Naive thymus-derived CD4-positive, alpha-beta T cell (primary cell): Measurements from ENCODE around the gene HOXB3. TPM values are rescaled to one million over a fixed set of nuclear protein-coding genes. Genes with fewer than 3 reads are reported as not detected.

Experiments
- ATAC-seq: fragments of 150-1000 bp; cut with Tn5 transposase; 2 replicates; pipeline ENCODE4 v1.10.0; 2021; ENCODE audit warnings: mild to moderate bottlenecking, moderate library complexity
- CTCF ChIA-PET: fragments of 350-600 bp; sonication (Branson Sonifier 250); formaldehyde crosslinking; loops from one replicate; lab custom pipeline; 2021; ENCODE audit warnings: antibody characterized with exemption; lab: Charles Lee
- POLR2A ChIA-PET: fragments of 350-600 bp; sonication (Branson Sonifier 250); formaldehyde crosslinking; loops from one replicate; lab custom pipeline; 2021; ENCODE audit warnings: antibody characterized with exemption, inconsistent platforms; lab: Charles Lee
- DNase-seq, 9 donors: peaks; one replicate each; pipeline versions ENCODE4 v3.0.0 to v3.0.0-alpha.2; 2020 to 2022; ENCODE audit warnings: mixed read lengths in 1 of 9
- H3K27ac ChIP-seq: one replicate; pipeline ENCODE4 v1.7.0; 2013; ENCODE audit warnings: mild to moderate bottlenecking, low read depth, low read length, moderate library complexity
- H3K27me3 ChIP-seq, 2 donors: one replicate each; pipeline ENCODE4 v1.7.0; 2013; ENCODE audit warnings: low read length in 2 of 2, mild to moderate bottlenecking in 2 of 2, moderate library complexity in 2 of 2; ENCODE audit not compliant: control insufficient read depth in 2 of 2, insufficient read depth in 2 of 2
- H3K36me3 ChIP-seq, 3 experiments: 1 replicate in 2 of 3; 2 replicates in 1 of 3; pipeline ENCODE4 v1.7.0; 2013; ENCODE audit warnings: low read length in 3 of 3, mild to moderate bottlenecking in 3 of 3, moderate library complexity in 1 of 3; ENCODE audit not compliant: insufficient read depth in 3 of 3, control insufficient read depth in 2 of 3
- H3K4me1 ChIP-seq, 2 donors: one replicate each; pipeline ENCODE4 v1.7.0; 2013; ENCODE audit warnings: low read length in 2 of 2, mild to moderate bottlenecking in 2 of 2, moderate library complexity in 1 of 2; ENCODE audit not compliant: control insufficient read depth in 2 of 2, insufficient read depth in 2 of 2
- H3K4me3 ChIP-seq: 2 replicates; pipeline ENCODE4 v1.7.0; 2013; ENCODE audit warnings: mild to moderate bottlenecking, low read length
- H3K9me3 ChIP-seq, 3 experiments: 1 replicate in 2 of 3; 2 replicates in 1 of 3; pipeline ENCODE4 v1.7.0; 2013; ENCODE audit warnings: low read length in 3 of 3; ENCODE audit not compliant: control insufficient read depth in 2 of 3
- H3K27ac Mint-ChIP-seq, 9 donors: one replicate each; pipeline ENCODE4 v1.8.0; 2020 to 2022; ENCODE audit warnings: mixed read lengths in 9 of 9, mild to moderate bottlenecking in 8 of 9, moderate library complexity in 5 of 9, inconsistent platforms in 2 of 9
- H3K27me3 Mint-ChIP-seq, 5 donors: one replicate each; pipeline ENCODE4 v1.8.0; 2021 to 2022; ENCODE audit warnings: mixed read lengths in 5 of 5, mild to moderate bottlenecking in 1 of 5
- H3K36me3 Mint-ChIP-seq, 5 donors: one replicate each; pipeline ENCODE4 v1.8.0; 2020 to 2022; ENCODE audit warnings: mixed read lengths in 5 of 5, mild to moderate bottlenecking in 3 of 5, inconsistent platforms in 1 of 5
- H3K4me1 Mint-ChIP-seq, 7 donors: one replicate each; pipeline ENCODE4 v1.8.0; 2020 to 2022; ENCODE audit warnings: mixed read lengths in 7 of 7, mild to moderate bottlenecking in 3 of 7, inconsistent platforms in 1 of 7
- H3K4me3 Mint-ChIP-seq, 10 donors: one replicate each; pipeline ENCODE4 v1.8.0; 2020 to 2022; ENCODE audit warnings: mild to moderate bottlenecking in 10 of 10, mixed read lengths in 10 of 10, moderate library complexity in 6 of 10, inconsistent platforms in 2 of 10
- H3K9me3 Mint-ChIP-seq, 11 donors: one replicate each; pipeline ENCODE4 v1.8.0; 2020 to 2022; ENCODE audit warnings: mixed read lengths in 11 of 11, mild to moderate bottlenecking in 4 of 11, inconsistent platforms in 1 of 11, moderate library complexity in 1 of 11
- intact Hi-C, 2 donors: fragments of 100-400 bp; cut with micrococcal nuclease; formaldehyde crosslinking; loops; one replicate each; pipeline ENCODE4 v1.15.1; 2023
- polyA plus RNA-seq, 2 donors: library from polyadenylated mRNA; unstranded; fragments of 300-500 nt; fragmentation: Illumina TruSeq; gene quantifications; one replicate each; pipeline ENCODE4 v1.2.3, GENCODE V29; 2021
- total RNA-seq, 6 experiments: library from RNA in 5 of 6; stranded (reverse) in 5 of 6; gene quantifications; 1 replicate in 5 of 6; 2 replicates in 1 of 6; pipeline ENCODE4 v1.2.3 and lab custom pipeline; 2021 to 2026

The HOXB3 gene
- total and polyA plus RNA-seq, 7 experiments from 2014 or later: 0.11 to 14.6 (median 5.8) TPM; not detected in 1

GRCh38 chr17:48625495-48626244 lies 35.6 kb upstream of the HOXB3 start:
- ChIA-PET CTCF (interaction anchor here (0.7 kb wide), 1 partner anchor 676 kb away, joined by 3 read pairs; no protein-coding TSS in a partner anchor), POLR2A (no interaction called here)
- Histone ChIP-seq H3K9me3 (no peaks in the 10 kb centered on the region), H3K27ac (no peak overlapping the region), H3K36me3 (no peaks in the 10 kb centered on the region), H3K27me3 (peaks cover 32 to 44% of the 10 kb centered on the region in 2 donors), H3K4me3 (peak overlapping the region; percentile 62), H3K4me1 (peaks cover 15 to 16% of the 10 kb centered on the region in 2 donors)
- H3K4me3 Mint-ChIP-seq: peak overlapping the region; percentile 80 to 91 (median 84)
- H3K9me3 Mint-ChIP-seq: no peaks in the 10 kb centered on the region
- peaks cover 0 to 3% (median 0%) of the 10 kb centered on the region in 5 donors for H3K36me3 Mint-ChIP-seq
- H3K27me3 Mint-ChIP-seq: peaks cover 81 to 92% (median 88%) of the 10 kb centered on the region in 5 donors
- DNase-seq: peak in 4 of 9 donors; percentile 33 to 59 (median 36)
- H3K4me1 Mint-ChIP-seq: peaks cover 13 to 18% (median 14%) of the 10 kb centered on the region in 7 donors
- peak overlapping the region in 1 of 9 donors; percentile 88 for H3K27ac Mint-ChIP-seq
- ATAC-seq: peak; percentile 64
- intact Hi-C loops: loop anchor here in 1 of 2 donors (5.0 kb wide), 1 partner anchor 122 kb away; no protein-coding TSS in a partner anchor

- Mint-ChIP-seq H3K36me3 (peaks cover 0 to 3% (median 0%) of the 10 kb centered on the region in 5 donors), H3K27ac (no peak overlapping the region), H3K9me3 (no peaks in the 10 kb centered on the region), H3K27me3 (peaks cover 81 to 92% (median 87%) of the 10 kb centered on the region in 5 donors), H3K4me1 (peaks cover 13 to 18% (median 14%) of the 10 kb centered on the region in 7 donors), H3K4me3 (peak overlapping the region in 9 of 10 donors; percentile 54 to 91 (median 85))
- Histone ChIP-seq H3K4me1 (peaks cover 15 to 16% of the 10 kb centered on the region in 2 donors), H3K36me3 (no peaks in the 10 kb centered on the region), H3K4me3 (no peak overlapping the region), H3K9me3 (no peaks in the 10 kb centered on the region), H3K27ac (no peak overlapping the region), H3K27me3 (peaks cover 32 to 45% of the 10 kb centered on the region in 2 donors)
- intact Hi-C loops: loop anchor here in 1 of 2 donors (5.0 kb wide), 1 partner anchor 122 kb away; no protein-coding TSS in a partner anchor
- ChIA-PET CTCF (no interaction called here), POLR2A (interaction anchor here (0.6 to 1.4 kb wide), 2 partner anchors 10 to 1190 kb away, joined by 3 to 5 read pairs; partner anchors contain the start of gene HOXB8)
- no peak for DNase-seq
- peak; percentile 45 for ATAC-seq
These were observed 34.8 kb upstream of the HOXB3 start for GRCh38 chr17:48624544-48625494.

GRCh38 chr17:48624118-48624517 lies 34.1 kb upstream of the HOXB3 start:
- H3K4me3 ChIP-seq: no peak overlapping the region
- peaks cover 29 to 43% of the 10 kb centered on the region in 2 donors for H3K27me3 ChIP-seq
- no peak overlapping the region for H3K27ac Mint-ChIP-seq
- H3K27ac ChIP-seq: no peak overlapping the region
- no peaks in the 10 kb centered on the region for H3K9me3 ChIP-seq
- H3K27me3 Mint-ChIP-seq: peaks cover 79 to 91% (median 86%) of the 10 kb centered on the region in 5 donors
- no peak for ATAC-seq
- peaks cover 15 to 16% of the 10 kb centered on the region in 2 donors for H3K4me1 ChIP-seq
- peaks cover 0 to 3% (median 0%) of the 10 kb centered on the region in 5 donors for H3K36me3 Mint-ChIP-seq
- peaks cover 13 to 25% (median 17%) of the 10 kb centered on the region in 7 donors for H3K4me1 Mint-ChIP-seq
- intact Hi-C loops: no loop called here
- ChIA-PET CTCF (interaction anchor here (1.8 kb wide), 1 partner anchor 12 kb away, joined by 5 read pairs; no protein-coding TSS in a partner anchor), POLR2A (interaction anchor here (0.6 to 1.4 kb wide), 3 partner anchors 8 to 1191 kb away, joined by 3 to 5 read pairs (median 3); partner anchors contain the start of gene HOXB8)
- H3K9me3 Mint-ChIP-seq: no peaks in the 10 kb centered on the region
- peak overlapping the region in 7 of 10 donors; percentile 1 to 87 (median 30) for H3K4me3 Mint-ChIP-seq
- DNase-seq: no peak
- H3K36me3 ChIP-seq: no peaks in the 10 kb centered on the region

- peaks cover 79 to 91% (median 86%) of the 10 kb centered on the region in 5 donors for H3K27me3 Mint-ChIP-seq
- H3K4me3 Mint-ChIP-seq: no peak overlapping the region
- H3K4me1 Mint-ChIP-seq: peaks cover 17 to 30% (median 21%) of the 10 kb centered on the region in 7 donors
- no peak overlapping the region for H3K27ac Mint-ChIP-seq
- Histone ChIP-seq H3K27ac (no peak overlapping the region), H3K4me3 (no peak overlapping the region), H3K36me3 (no peaks in the 10 kb centered on the region), H3K9me3 (no peaks in the 10 kb centered on the region), H3K27me3 (peaks cover 25 to 47% of the 10 kb centered on the region in 2 donors), H3K4me1 (peaks cover 15 to 19% of the 10 kb centered on the region in 2 donors)
- intact Hi-C loops: no loop called here
- no peak for ATAC-seq
- no peaks in the 10 kb centered on the region for H3K9me3 Mint-ChIP-seq
- no peak for DNase-seq
- H3K36me3 Mint-ChIP-seq: peaks cover 0 to 3% (median 0%) of the 10 kb centered on the region in 5 donors
- ChIA-PET CTCF (interaction anchor here (1.8 kb wide), 1 partner anchor 13 kb away, joined by 5 read pairs; no protein-coding TSS in a partner anchor), POLR2A (interaction anchor here (0.7 to 1.4 kb wide), 2 partner anchors 9 kb away, joined by 3 to 5 read pairs; partner anchors contain the start of gene HOXB8)
These were observed 33.5 kb upstream of the HOXB3 start for GRCh38 chr17:48623583-48623982.

- no peaks in the 10 kb centered on the region for H3K36me3 ChIP-seq
- no peak for DNase-seq
- POLR2A ChIA-PET: no interaction called here
- H3K4me1 Mint-ChIP-seq: peaks cover 22 to 36% (median 25%) of the 10 kb centered on the region in 7 donors
- peaks cover 23 to 51% of the 10 kb centered on the region in 2 donors for H3K27me3 ChIP-seq
- CTCF ChIA-PET: interaction anchor here (0.6 to 1.8 kb wide), 3 partner anchors 10 to 534 kb away, joined by 3 to 5 read pairs (median 3); no protein-coding TSS in a partner anchor
- H3K4me3 ChIP-seq: no peak overlapping the region
- H3K27ac Mint-ChIP-seq: no peak overlapping the region
- no peak overlapping the region for H3K4me3 Mint-ChIP-seq
- intact Hi-C loops: no loop called here
- no peak overlapping the region for H3K27ac ChIP-seq
- H3K4me1 ChIP-seq: peaks cover 21 to 27% of the 10 kb centered on the region in 2 donors
- H3K9me3 ChIP-seq: no peaks in the 10 kb centered on the region
- H3K9me3 Mint-ChIP-seq: peaks cover 0 to 3% (median 0%) of the 10 kb centered on the region in 11 donors
- H3K27me3 Mint-ChIP-seq: peaks cover 78 to 91% (median 84%) of the 10 kb centered on the region in 5 donors
- ATAC-seq: no peak
- peaks cover 0 to 3% (median 0%) of the 10 kb centered on the region in 5 donors for H3K36me3 Mint-ChIP-seq
These were observed 32.8 kb upstream of the HOXB3 start for GRCh38 chr17:48622857-48623256.
